PC-3 (cell line): ENCODE results near the gene RERE. TPM values are rescaled to one million over a fixed set of nuclear protein-coding genes. Genes with fewer than 3 reads are reported as not detected.

Experiments used
- ATAC-seq: fragments of 200-7000 bp; cut with Tn5 transposase; 2 replicates; pipeline ENCODE4 v1.9.1; 2020; ENCODE audit warnings: mild to moderate bottlenecking, moderate library complexity
- BruUV-seq: library from RNA; stranded (reverse); fragments of 400-500 nt; replicated peaks from 2 replicates; lab custom pipeline; 2021; lab: Mats Ljungman, UMichigan
- CTCF ChIA-PET: fragments of 300-600 bp; sonication (Branson Sonifier 250); formaldehyde crosslinking; loops from one replicate; lab custom pipeline; 2022; ENCODE audit warnings: antibody characterized with exemption; lab: Charles Lee
- POLR2A ChIA-PET: fragments of 300-600 bp; sonication (Branson Sonifier 250); formaldehyde crosslinking; loops from one replicate; lab custom pipeline; 2022; ENCODE audit warnings: antibody characterized with exemption; ENCODE audit not compliant: unreplicated experiment; lab: Charles Lee
- DNase-seq: peaks from one replicate; pipeline ENCODE4 v3.0.0-alpha.2; 2015
- H2AFZ ChIP-seq: fragments of 300-600 bp; sonication (generic); 2 replicates; pipeline ENCODE4 v1.6.0; 2016; ENCODE audit warnings: antibody characterized with exemption, low read length
- H3F3A ChIP-seq: fragments of 300-600 bp; sonication (generic); one replicate; pipeline ENCODE4 v1.6.0; 2017; ENCODE audit warnings: antibody characterized with exemption, low read length, control low read depth, mild to moderate bottlenecking; ENCODE audit not compliant: unreplicated experiment
- H3K27ac ChIP-seq: fragments of 300-600 bp; sonication (generic); 2 replicates; pipeline ENCODE4 v1.5.1; 2016; ENCODE audit warnings: mild to moderate bottlenecking, low read length
- H3K27me3 ChIP-seq: fragments of 300-600 bp; sonication (generic); 2 replicates; pipeline ENCODE4 v1.6.1; 2016; ENCODE audit warnings: low read length, mixed read lengths
- H3K36me3 ChIP-seq: fragments of 300-600 bp; sonication (generic); 2 replicates; pipeline ENCODE4 v1.6.1; 2016; ENCODE audit warnings: low read depth, mixed run types, low read length, mixed read lengths
- H3K4me1 ChIP-seq: fragments of 300-600 bp; sonication (generic); 2 replicates; pipeline ENCODE4 v1.5.1; 2016; ENCODE audit warnings: low read length; ENCODE audit not compliant: insufficient read depth
- H3K4me2 ChIP-seq: fragments of 300-600 bp; sonication (generic); 2 replicates; pipeline ENCODE4 v1.6.0; 2016; ENCODE audit warnings: low read length
- H3K4me3 ChIP-seq: fragments of 300-600 bp; sonication (generic); 2 replicates; pipeline ENCODE4 v1.5.1; 2016; ENCODE audit warnings: mild to moderate bottlenecking, low read length, mixed read lengths
- H3K79me2 ChIP-seq: fragments of 300-600 bp; sonication (generic); 2 replicates; pipeline ENCODE4 v1.6.1; 2017; ENCODE audit warnings: low read length, mixed read lengths
- H3K9ac ChIP-seq: fragments of 300-600 bp; sonication (generic); 2 replicates; pipeline ENCODE4 v1.6.0; 2016; ENCODE audit warnings: mild to moderate bottlenecking, low read length
- H3K9me2 ChIP-seq: fragments of 300-600 bp; sonication (generic); replicated peaks from 2 replicates; pipeline ENCODE4 v1.6.1; 2016; ENCODE audit warnings: mixed run types, low read length, mixed read lengths
- H3K9me3 ChIP-seq: fragments of 300-600 bp; sonication (generic); 2 replicates; pipeline ENCODE4 v1.6.1; 2016; ENCODE audit warnings: low read length, mixed read lengths
- H4K20me1 ChIP-seq: fragments of 300-600 bp; sonication (generic); 2 replicates; pipeline ENCODE4 v1.6.1; 2016; ENCODE audit warnings: low read length, mixed read lengths
- CTCF ChIP-seq: fragments of 300-600 bp; sonication (generic); conservative IDR thresholded peaks from 2 replicates; pipeline ENCODE4 v1.5.1; 2017; ENCODE audit warnings: antibody characterized with exemption, low read depth, mild to moderate bottlenecking, low read length
- EZH2 ChIP-seq: fragments of 300-600 bp; sonication (generic); IDR thresholded peaks from one replicate; pipeline ENCODE4 v1.6.1; 2017; ENCODE audit warnings: antibody characterized with exemption, mild to moderate bottlenecking, low read length; ENCODE audit not compliant: unreplicated experiment
- EZH2phosphoT487 ChIP-seq: fragments of 300-600 bp; sonication (generic); IDR thresholded peaks from 2 replicates; pipeline ENCODE4 v1.6.1; 2018; ENCODE audit warnings: mild to moderate bottlenecking, antibody characterized with exemption, low read length, borderline replicate concordance
- intact Hi-C: fragments of 100-400 bp; cut with micrococcal nuclease; formaldehyde crosslinking; loops from 2 replicates; pipeline ENCODE4 v1.9.0; 2023
- total RNA-seq: library from RNA; depleted of rRNA; stranded (reverse); fragments of >200 nt; gene quantifications from 2 replicates; pipeline ENCODE4 v1.2.3, GENCODE V29; 2014

The RERE gene
- total RNA-seq, 1 experiment from 2014 or later, result 24.2 TPM

DNA sequence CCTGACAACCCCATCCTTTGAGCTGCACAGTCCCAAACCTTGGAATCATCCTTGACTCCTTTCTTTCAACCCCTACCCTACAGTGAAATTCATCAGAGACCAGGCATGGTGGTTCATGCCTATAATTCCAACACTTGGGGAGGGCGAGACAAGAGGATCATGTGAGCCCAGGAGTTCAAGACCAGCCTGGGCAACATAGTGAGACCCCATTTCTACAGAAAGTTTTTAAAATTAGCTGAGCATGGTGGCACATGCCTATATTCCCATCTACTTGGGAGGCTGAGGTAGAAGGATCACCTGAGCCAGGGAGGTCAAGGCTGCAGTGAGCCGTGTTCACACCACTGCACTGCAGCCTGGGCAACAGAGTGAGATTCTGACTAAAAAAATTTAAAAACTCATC, 34.5 kb downstream of the RERE start:
- BruUV-seq, result no TSS peak
- no peak for ATAC-seq
- Histone ChIP-seq H3K4me1 (peaks cover 19% of the 10 kb centered on the region), H3K79me2 (peaks cover 5% of the 10 kb centered on the region; the same call in 1 of the 2 replicates), H3K9me2 (no peaks in the 10 kb centered on the region), H3F3A (peaks cover 4% of the 10 kb centered on the region), H3K4me2 (no peak overlapping the region), H3K27me3 (no peaks in the 10 kb centered on the region), H3K27ac (no peak overlapping the region), H3K9me3 (no peaks in the 10 kb centered on the region), H3K36me3 (no peaks in the 10 kb centered on the region), H3K4me3 (no peak overlapping the region), H4K20me1 (no peaks in the 10 kb centered on the region), H2AFZ (no peak overlapping the region), H3K9ac (no peak overlapping the region)
- TF ChIP-seq EZH2phosphoT487, result no peak
- TF ChIP-seq EZH2, result no peak
- TF ChIP-seq CTCF, result no peak
- POLR2A ChIA-PET, result no interaction called here
- intact Hi-C loops, result no loop called here
- no peak for DNase-seq
- CTCF ChIA-PET, result no interaction called here

GRCh38 chr1:8782001-8782620, 35.3 kb downstream of the RERE start:
- CTCF ChIA-PET, result no interaction called here
- no peak for ATAC-seq
- DNase-seq, result no peak

More at GRCh38 chr1:8782001-8782620, 35.3 kb downstream of the RERE start:
- no peaks in the 10 kb centered on the region for H4K20me1 ChIP-seq
- no TSS peak for BruUV-seq
- H3K27me3 ChIP-seq, result no peaks in the 10 kb centered on the region
- no peak overlapping the region for H3K27ac ChIP-seq
- peaks cover 4% of the 10 kb centered on the region for H3F3A ChIP-seq
- no peaks in the 10 kb centered on the region for H3K9me3 ChIP-seq
- no peaks in the 10 kb centered on the region for H3K36me3 ChIP-seq
- H3K4me3 ChIP-seq, result no peak overlapping the region
- peaks cover 17% of the 10 kb centered on the region for H3K4me1 ChIP-seq
- H2AFZ ChIP-seq, result no peak overlapping the region
- POLR2A ChIA-PET, result no interaction called here
- intact Hi-C loops, result no loop called here
- H3K9me2 ChIP-seq, result no peaks in the 10 kb centered on the region
- H3K79me2 ChIP-seq, result peaks cover 5% of the 10 kb centered on the region; the same call in 1 of the 2 replicates
- H3K4me2 ChIP-seq, result no peak overlapping the region
- H3K9ac ChIP-seq, result no peak overlapping the region
- TF ChIP-seq EZH2phosphoT487, result no peak
- TF ChIP-seq CTCF, result no peak
- no peak for TF ChIP-seq EZH2
